Measurements from ENCODE around the gene MAPK12.

Gene MAPK12

DNA sequence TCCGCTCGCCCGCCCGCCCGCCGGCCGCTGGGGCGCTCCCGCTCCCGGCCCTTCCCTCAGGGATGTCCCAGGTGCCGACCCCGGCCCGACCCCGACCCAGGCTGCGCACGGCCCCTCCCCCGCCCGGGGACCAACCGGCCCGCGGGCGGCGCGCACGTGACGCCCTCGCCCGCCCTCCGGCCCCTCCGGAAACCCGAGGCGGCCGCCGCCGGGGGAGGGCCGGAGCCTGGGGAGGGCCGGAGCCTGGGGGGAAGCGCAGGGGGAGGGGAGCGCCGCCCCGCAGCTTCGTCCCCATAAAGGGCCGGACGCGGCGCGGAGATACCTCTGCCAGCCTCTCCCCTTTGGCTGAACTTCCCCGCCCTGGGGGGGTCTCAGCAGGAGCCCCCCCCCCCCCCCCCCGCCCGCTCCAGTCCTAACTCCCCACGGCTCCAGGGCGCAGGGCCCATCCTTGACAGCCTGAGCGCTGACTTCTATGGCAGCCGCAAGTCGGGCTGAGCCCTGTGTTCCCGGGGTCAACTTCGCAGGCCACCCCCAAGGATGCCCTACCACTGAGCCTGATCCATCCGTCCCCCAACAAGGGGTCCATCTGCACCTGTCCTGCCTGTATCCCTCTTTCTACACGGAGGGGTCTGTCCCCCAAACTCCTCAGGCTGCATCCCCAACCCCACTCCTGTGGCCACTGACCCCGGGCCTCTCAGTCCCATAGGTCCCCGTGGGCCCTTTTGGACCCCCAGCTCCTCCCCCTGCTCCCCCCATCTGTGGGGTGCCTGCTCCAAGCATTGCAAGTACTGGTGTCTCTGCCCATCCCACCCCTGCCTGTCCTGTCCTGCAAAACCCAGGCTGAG, at the start of gene MAPK12:
Gene MAPK12, minus strand, starts transcription at position 69 of the 845 bp plus-strand sequence. CDS start 174 bp downstream, outside the sequence.
- peak; percentile 79 for DNase-seq (ENCODE audit: low read depth)
- TF ChIP-seq, protein P1, sequence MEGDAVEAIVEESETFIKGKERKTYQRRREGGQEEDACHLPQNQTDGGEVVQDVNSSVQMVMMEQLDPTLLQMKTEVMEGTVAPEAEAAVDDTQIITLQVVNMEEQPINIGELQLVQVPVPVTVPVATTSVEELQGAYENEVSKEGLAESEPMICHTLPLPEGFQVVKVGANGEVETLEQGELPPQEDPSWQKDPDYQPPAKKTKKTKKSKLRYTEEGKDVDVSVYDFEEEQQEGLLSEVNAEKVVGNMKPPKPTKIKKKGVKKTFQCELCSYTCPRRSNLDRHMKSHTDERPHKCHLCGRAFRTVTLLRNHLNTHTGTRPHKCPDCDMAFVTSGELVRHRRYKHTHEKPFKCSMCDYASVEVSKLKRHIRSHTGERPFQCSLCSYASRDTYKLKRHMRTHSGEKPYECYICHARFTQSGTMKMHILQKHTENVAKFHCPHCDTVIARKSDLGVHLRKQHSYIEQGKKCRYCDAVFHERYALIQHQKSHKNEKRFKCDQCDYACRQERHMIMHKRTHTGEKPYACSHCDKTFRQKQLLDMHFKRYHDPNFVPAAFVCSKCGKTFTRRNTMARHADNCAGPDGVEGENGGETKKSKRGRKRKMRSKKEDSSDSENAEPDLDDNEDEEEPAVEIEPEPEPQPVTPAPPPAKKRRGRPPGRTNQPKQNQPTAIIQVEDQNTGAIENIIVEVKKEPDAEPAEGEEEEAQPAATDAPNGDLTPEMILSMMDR (IDR thresholded peaks at IDR 0.05; ENCODE audit: low read depth, low read length) = no peak
- TF ChIP-seq, protein P2, sequence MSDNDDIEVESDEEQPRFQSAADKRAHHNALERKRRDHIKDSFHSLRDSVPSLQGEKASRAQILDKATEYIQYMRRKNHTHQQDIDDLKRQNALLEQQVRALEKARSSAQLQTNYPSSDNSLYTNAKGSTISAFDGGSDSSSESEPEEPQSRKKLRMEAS (IDR thresholded peaks at IDR 0.05; ENCODE audit: low read depth, low read length) = no peak
- TF ChIP-seq MYC (IDR thresholded peaks at IDR 0.05; ENCODE audit: low read depth, low read length) (no peak), POLR2A (IDR thresholded peaks at IDR 0.05; ENCODE audit: extremely low read depth, insufficient read length) (no peak)
- peak within 1 kb of the TSS; percentile 57 for H3K4me3 ChIP-seq (ENCODE audit: low read depth, low read length)

DNA sequence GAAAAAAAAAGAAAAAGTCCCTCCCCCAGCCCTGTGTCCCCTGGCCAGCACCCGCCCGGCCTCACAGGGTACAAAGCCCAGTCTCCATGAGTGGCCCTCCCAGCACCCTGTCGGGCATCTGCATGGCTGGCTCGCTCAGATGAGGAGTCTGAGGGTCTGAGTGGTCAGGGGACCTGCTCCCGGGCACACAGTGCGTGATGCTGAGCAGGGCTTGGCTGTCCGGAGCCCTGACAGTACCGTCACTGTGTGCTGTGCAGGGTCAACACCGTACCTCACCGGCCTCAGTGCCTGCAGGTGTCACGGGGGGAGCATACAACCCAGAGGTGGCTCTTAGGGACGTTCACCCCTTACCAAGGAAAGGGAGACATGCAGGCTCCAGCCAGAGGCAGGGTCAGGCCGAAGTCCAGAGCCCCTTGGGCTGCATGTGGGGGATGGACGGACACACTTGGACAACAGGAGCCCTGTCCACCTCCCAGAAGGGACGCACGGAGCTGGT, 49.5 kb upstream of the MAPK12 start:
- TF ChIP-seq, protein P2 (IDR thresholded peaks at IDR 0.05; ENCODE audit: low read depth, low read length) = no peak
- TF ChIP-seq MYC (IDR thresholded peaks at IDR 0.05; ENCODE audit: low read depth, low read length) (no peak), POLR2A (IDR thresholded peaks at IDR 0.05; ENCODE audit: extremely low read depth, insufficient read length) (no peak)
- TF ChIP-seq, protein P1 (IDR thresholded peaks at IDR 0.05; ENCODE audit: low read depth, low read length) = no peak
- no peak overlapping the region for H3K4me3 ChIP-seq (ENCODE audit: low read depth, low read length)
- no peak for DNase-seq (ENCODE audit: low read depth)

DNA sequence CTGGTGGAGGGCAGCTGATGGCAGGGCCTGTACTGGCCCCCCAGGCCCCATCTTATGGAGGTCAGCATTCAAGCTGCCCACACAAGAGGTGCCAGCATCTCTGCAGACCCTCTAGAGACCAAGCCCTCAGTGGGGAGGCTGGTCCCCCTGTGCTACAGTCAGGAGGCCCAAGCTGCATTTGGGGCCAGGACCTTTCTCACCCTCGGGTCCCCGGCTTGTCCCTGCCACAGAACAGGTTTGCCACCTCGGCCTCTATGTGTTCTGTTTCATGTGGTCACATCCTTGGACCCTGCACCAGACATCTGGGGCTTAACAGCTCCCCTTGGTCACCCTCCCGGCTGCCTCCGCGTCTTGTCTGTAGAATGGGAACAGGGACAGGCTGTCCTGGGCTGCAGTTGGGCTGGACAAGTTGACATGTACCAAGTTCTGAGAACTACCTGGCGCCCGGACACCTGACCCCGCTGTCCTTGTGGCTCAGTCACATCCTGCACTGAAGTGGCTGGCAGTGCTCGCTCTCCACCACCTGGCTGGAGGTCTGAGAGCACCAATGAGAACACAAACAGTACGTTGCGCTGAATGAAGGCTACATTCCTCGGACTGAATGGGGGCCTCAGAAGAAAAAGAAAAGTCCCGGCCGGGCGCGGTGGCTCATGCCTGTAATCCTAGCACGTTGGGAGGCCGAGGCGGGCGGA, 48.7 kb upstream of the MAPK12 start:
- TF ChIP-seq, protein P1 (IDR thresholded peaks at IDR 0.05; ENCODE audit: low read depth, low read length) = no peak
- no peak for TF ChIP-seq POLR2A (IDR thresholded peaks at IDR 0.05; ENCODE audit: extremely low read depth, insufficient read length)
- TF ChIP-seq MYC (IDR thresholded peaks at IDR 0.05; ENCODE audit: low read depth, low read length) = no peak
- no peak for DNase-seq (ENCODE audit: low read depth)
- no peak overlapping the region for H3K4me3 ChIP-seq (ENCODE audit: low read depth, low read length)

DNA sequence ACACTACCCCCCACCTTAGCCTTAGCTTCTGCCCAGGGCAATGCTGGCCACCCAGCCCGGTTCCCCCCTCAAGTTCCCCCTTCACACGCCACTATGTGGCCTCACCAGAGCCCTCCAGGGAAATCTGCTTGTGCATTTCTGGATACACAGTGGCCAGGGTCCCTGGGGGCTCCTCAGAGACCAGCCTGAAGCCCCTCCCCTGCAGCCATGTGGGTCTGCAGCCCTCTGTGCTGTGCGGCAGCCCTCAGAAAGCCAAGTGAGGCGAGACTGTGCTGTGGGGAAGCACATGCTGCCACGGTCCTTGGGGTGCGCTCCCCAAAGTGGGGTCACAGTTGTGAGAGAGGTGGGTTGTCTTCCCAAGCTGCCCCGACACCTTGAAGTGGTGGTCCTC, 48.1 kb upstream of the MAPK12 start:
- H3K4me3 ChIP-seq (ENCODE audit: low read depth, low read length) = no peak overlapping the region
- TF ChIP-seq, protein P2 (IDR thresholded peaks at IDR 0.05; ENCODE audit: low read depth, low read length) = no peak
- TF ChIP-seq MYC (IDR thresholded peaks at IDR 0.05; ENCODE audit: low read depth, low read length) = no peak
- no peak for TF ChIP-seq POLR2A (IDR thresholded peaks at IDR 0.05; ENCODE audit: extremely low read depth, insufficient read length)
- TF ChIP-seq, protein P1 (IDR thresholded peaks at IDR 0.05; ENCODE audit: low read depth, low read length) = no peak
- DNase-seq (ENCODE audit: low read depth) = peak; percentile 83

DNA sequence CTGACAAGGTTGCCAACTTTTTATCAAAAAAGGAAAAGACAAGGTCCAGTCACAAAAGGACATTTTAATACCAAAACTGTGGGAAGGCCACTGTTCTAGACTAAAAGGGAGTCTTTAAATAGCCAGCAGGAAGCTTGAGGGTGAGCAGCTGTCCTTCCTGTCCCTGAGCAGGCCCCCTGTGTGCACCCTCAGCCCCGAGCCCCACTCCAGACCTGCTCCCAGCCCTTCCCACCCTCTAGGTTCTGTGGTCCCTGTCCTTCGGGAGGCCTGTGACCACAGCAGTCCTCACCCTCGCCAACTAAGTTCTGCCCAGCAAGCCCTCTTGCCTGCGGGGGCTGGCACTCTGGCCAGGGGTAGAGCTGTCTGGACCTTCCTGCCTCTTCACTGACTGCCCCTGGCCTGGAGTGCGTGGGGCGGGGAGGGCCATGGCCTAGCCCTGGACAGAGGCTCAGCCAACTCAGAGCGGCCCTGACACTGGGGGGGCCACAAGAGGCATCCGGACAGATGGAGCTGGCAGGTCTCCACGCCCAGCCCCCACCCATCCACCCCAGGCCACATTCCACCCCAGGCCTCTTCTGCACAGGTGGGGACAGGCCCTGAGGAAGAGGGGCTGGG, 47.6 kb upstream of the MAPK12 start:
- TF ChIP-seq, protein P2 (IDR thresholded peaks at IDR 0.05; ENCODE audit: low read depth, low read length) = no peak
- no peak for TF ChIP-seq POLR2A (IDR thresholded peaks at IDR 0.05; ENCODE audit: extremely low read depth, insufficient read length)
- TF ChIP-seq, protein P1 (IDR thresholded peaks at IDR 0.05; ENCODE audit: low read depth, low read length) = no peak
- TF ChIP-seq MYC (IDR thresholded peaks at IDR 0.05; ENCODE audit: low read depth, low read length) = no peak

More for the DNA sequence above, 47.6 kb upstream of the MAPK12 start:
- no peak overlapping the region for H3K4me3 ChIP-seq (ENCODE audit: low read depth, low read length)
- peak; percentile 68 for DNase-seq (ENCODE audit: low read depth)

Measured in NB4 (cell line).